Activated B cell treated with CpG ODN at 0.5 μM for 24 hours (primary cell): ENCODE results near the gene SRGAP3. TPM values are rescaled to one million over a fixed set of nuclear protein-coding genes. Genes with fewer than 3 reads are reported as not detected.

Experiments
- ATAC-seq: fragments of 200-7000 bp; cut with Tn5 transposase; one replicate; pipeline ENCODE4 v1.10.0; 2021; ENCODE audit warnings: low read depth, mild to moderate bottlenecking, moderate library complexity
- CTCF ChIA-PET: fragments of 350-600 bp; sonication (Branson Sonifier 250); formaldehyde crosslinking; loops from one replicate; lab custom pipeline; 2021; ENCODE audit warnings: antibody characterized with exemption; lab: Charles Lee
- POLR2A ChIA-PET: fragments of 350-600 bp; sonication (Branson Sonifier 250); formaldehyde crosslinking; loops from one replicate; lab custom pipeline; 2021; ENCODE audit warnings: antibody characterized with exemption; lab: Charles Lee
- DNase-seq: peaks from one replicate; pipeline ENCODE4 v3.0.0; 2022
- H3K27ac Mint-ChIP-seq: one replicate; pipeline ENCODE4 v1.8.0; 2020; ENCODE audit warnings: mixed read lengths
- H3K27me3 Mint-ChIP-seq: one replicate; pipeline ENCODE4 v1.8.0; 2021; ENCODE audit warnings: mixed read lengths
- H3K36me3 Mint-ChIP-seq: one replicate; pipeline ENCODE4 v1.8.0; 2021; ENCODE audit warnings: low read depth, mixed read lengths
- H3K4me1 Mint-ChIP-seq: one replicate; pipeline ENCODE4 v1.8.0; 2021; ENCODE audit warnings: mixed read lengths
- H3K4me3 Mint-ChIP-seq: one replicate; pipeline ENCODE4 v1.8.0; 2020; ENCODE audit warnings: mild to moderate bottlenecking, mixed read lengths
- H3K9me3 Mint-ChIP-seq: one replicate; pipeline ENCODE4 v1.8.0; 2020; ENCODE audit warnings: mixed read lengths
- intact Hi-C: fragments of 100-400 bp; cut with micrococcal nuclease; formaldehyde crosslinking; loops from one replicate; pipeline ENCODE4 v1.15.1; 2024
- total RNA-seq: library from RNA; stranded (reverse); gene quantifications from 2 replicates; pipeline ENCODE4 v1.2.3, GENCODE V29; 2022
- TF ChIP-seq, protein P1 (sequence below): fragments of 200-600 bp; IDR thresholded peaks from one replicate; pipeline ENCODE4 v1.8.0; 2022; ENCODE audit warnings: antibody characterized with exemption, mild to moderate bottlenecking

Gene SRGAP3
- total RNA-seq, 1 donor from 2014 or later = 0.58 TPM

GRCh38 chr3:9147896-9148266 is 101.6 kb downstream of the SRGAP3 start:
- H3K9me3 Mint-ChIP-seq = peaks cover 14% of the 10 kb centered on the region
- ATAC-seq (no peak), DNase-seq (no peak)
- intact Hi-C loops = no loop called here
- ChIA-PET CTCF (no interaction called here), POLR2A (no interaction called here)
- TF ChIP-seq, protein P1, sequence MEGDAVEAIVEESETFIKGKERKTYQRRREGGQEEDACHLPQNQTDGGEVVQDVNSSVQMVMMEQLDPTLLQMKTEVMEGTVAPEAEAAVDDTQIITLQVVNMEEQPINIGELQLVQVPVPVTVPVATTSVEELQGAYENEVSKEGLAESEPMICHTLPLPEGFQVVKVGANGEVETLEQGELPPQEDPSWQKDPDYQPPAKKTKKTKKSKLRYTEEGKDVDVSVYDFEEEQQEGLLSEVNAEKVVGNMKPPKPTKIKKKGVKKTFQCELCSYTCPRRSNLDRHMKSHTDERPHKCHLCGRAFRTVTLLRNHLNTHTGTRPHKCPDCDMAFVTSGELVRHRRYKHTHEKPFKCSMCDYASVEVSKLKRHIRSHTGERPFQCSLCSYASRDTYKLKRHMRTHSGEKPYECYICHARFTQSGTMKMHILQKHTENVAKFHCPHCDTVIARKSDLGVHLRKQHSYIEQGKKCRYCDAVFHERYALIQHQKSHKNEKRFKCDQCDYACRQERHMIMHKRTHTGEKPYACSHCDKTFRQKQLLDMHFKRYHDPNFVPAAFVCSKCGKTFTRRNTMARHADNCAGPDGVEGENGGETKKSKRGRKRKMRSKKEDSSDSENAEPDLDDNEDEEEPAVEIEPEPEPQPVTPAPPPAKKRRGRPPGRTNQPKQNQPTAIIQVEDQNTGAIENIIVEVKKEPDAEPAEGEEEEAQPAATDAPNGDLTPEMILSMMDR = no peak
- peaks cover 5% of the 10 kb centered on the region for H3K4me1 Mint-ChIP-seq
- peaks cover 19% of the 10 kb centered on the region for H3K27me3 Mint-ChIP-seq
- no peak overlapping the region for H3K4me3 Mint-ChIP-seq
- no peak overlapping the region for H3K27ac Mint-ChIP-seq
- no peaks in the 10 kb centered on the region for H3K36me3 Mint-ChIP-seq

- H3K27ac Mint-ChIP-seq = no peak overlapping the region
- CTCF ChIA-PET = no interaction called here
Measured at GRCh38 chr3:9147215-9147895, 102.1 kb downstream of the SRGAP3 start.

GRCh38 chr3:9146367-9147071 is 102.9 kb downstream of the SRGAP3 start:
- CTCF ChIA-PET = no interaction called here
- intact Hi-C loops = no loop called here
- TF ChIP-seq, protein P1 = no peak
- POLR2A ChIA-PET = no interaction called here
- DNase-seq (no peak), ATAC-seq (peak; percentile 34)
- Mint-ChIP-seq H3K9me3 (peaks cover 12% of the 10 kb centered on the region), H3K4me3 (no peak overlapping the region), H3K36me3 (no peaks in the 10 kb centered on the region), H3K27me3 (peaks cover 21% of the 10 kb centered on the region), H3K27ac (no peak overlapping the region), H3K4me1 (peaks cover 5% of the 10 kb centered on the region)

More at GRCh38 chr3:9147215-9147895, 102.1 kb downstream of the SRGAP3 start:
- POLR2A ChIA-PET = no interaction called here
- intact Hi-C loops = no loop called here
- DNase-seq = no peak
- TF ChIP-seq, protein P1 = no peak
- H3K4me1 Mint-ChIP-seq = peaks cover 5% of the 10 kb centered on the region
- H3K9me3 Mint-ChIP-seq = peaks cover 14% of the 10 kb centered on the region
- no peak for ATAC-seq
- no peak overlapping the region for H3K4me3 Mint-ChIP-seq
- H3K27me3 Mint-ChIP-seq = peaks cover 19% of the 10 kb centered on the region
- no peaks in the 10 kb centered on the region for H3K36me3 Mint-ChIP-seq

DNA sequence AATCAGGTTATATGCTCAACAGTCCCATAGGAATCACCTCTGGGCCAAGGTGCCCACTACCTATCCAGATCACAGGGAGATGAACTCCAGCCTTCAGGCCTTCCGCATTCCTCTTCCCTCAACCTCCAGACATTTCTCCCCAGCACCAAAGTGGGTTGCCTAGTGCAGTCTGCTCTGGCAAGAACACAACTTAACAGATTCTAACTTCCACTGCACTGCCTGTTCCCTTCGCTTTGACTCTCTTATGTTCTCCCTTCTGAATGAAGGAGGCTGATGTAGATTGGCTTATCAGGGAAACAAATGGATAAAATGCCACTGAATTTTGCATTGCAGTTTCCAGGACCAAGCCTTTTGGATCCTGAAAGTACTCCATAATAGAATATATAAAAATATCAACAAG is 106.3 kb downstream of the SRGAP3 start:
- no peak overlapping the region for H3K4me3 Mint-ChIP-seq
- no peak overlapping the region for H3K27ac Mint-ChIP-seq
- peaks cover 5% of the 10 kb centered on the region for H3K4me1 Mint-ChIP-seq
- H3K9me3 Mint-ChIP-seq = peaks cover 5% of the 10 kb centered on the region
- no peak for DNase-seq
- ChIA-PET CTCF (no interaction called here), POLR2A (no interaction called here)
- TF ChIP-seq, protein P1 = no peak
- peaks cover 30% of the 10 kb centered on the region for H3K27me3 Mint-ChIP-seq
- intact Hi-C loops = no loop called here
- no peaks in the 10 kb centered on the region for H3K36me3 Mint-ChIP-seq
- no peak for ATAC-seq

GRCh38 chr3:9142362-9142761 is 107.1 kb downstream of the SRGAP3 start:
- CTCF ChIA-PET = no interaction called here
- Mint-ChIP-seq H3K4me1 (peaks cover 5% of the 10 kb centered on the region), H3K9me3 (peaks cover 5% of the 10 kb centered on the region), H3K27ac (no peak overlapping the region), H3K27me3 (peaks cover 35% of the 10 kb centered on the region), H3K4me3 (no peak overlapping the region), H3K36me3 (no peaks in the 10 kb centered on the region)
- ATAC-seq (no peak), DNase-seq (no peak)
- POLR2A ChIA-PET = no interaction called here
- intact Hi-C loops = no loop called here
- TF ChIP-seq, protein P1 = no peak
